ENCODE data around the gene CCR3. TPM values are rescaled to one million over a fixed set of nuclear protein-coding genes. Genes with fewer than 3 reads are reported as not detected.

Gene CCR3
- polyA plus RNA-seq, 1 donor (not counting 4 experiments of a cell fraction or from before 2014, with no cell fraction given), result 0.16 TPM

GRCh38 chr3:46245146-46245545 is 2.9 kb downstream of the CCR3 start:
- H3K27me3 ChIP-seq (ENCODE audit: control insufficient read depth, extremely low read depth, insufficient read depth, low read length), result no peaks in the 10 kb centered on the region
- dilution Hi-C loops (cut with MboI; ENCODE audit: extremely low pct_ligation_motif_present, low sequenced_read_pairs), result no loop called here
- no peaks in the 10 kb centered on the region for H3K4me1 ChIP-seq (ENCODE audit: control insufficient read depth, extremely low read depth, insufficient read depth, low read length)
- H3K9me1 ChIP-seq (ENCODE audit: control insufficient read depth, extremely low read depth, insufficient read depth, low read length), result no peaks in the 10 kb centered on the region
- no peaks in the 10 kb centered on the region for H4K20me1 ChIP-seq (ENCODE audit: control insufficient read depth, extremely low read depth, insufficient read depth, low read length)
- no peak for FAIRE-seq
- H3K4me3 ChIP-seq (ENCODE audit: control insufficient read depth in 2 of 3, extremely low read depth in 1 of 3, insufficient read depth in 2 of 3, low read depth in 1 of 3, low read length in 3 of 3), result no peak overlapping the region
- H3K9me3 ChIP-seq (ENCODE audit: control insufficient read depth, low read depth, low read length), result no peaks in the 10 kb centered on the region
- TF ChIP-seq EZH2 (IDR thresholded peaks at IDR 0.05; ENCODE audit: low read length) (no peak), CTCF (optimal IDR thresholded peaks at IDR 0.05 in 1 of 3, IDR thresholded peaks at IDR 0.05 in 1 of 3, conservative IDR thresholded peaks at IDR 0.05 in 1 of 3; ENCODE audit: extremely low read depth in 1 of 3, insufficient read depth in 2 of 3, low read length in 3 of 3) (no peak)
- no peaks in the 10 kb centered on the region for H3K36me3 ChIP-seq (ENCODE audit: control insufficient read depth in 2 of 2, extremely low read depth in 1 of 2, insufficient read depth in 2 of 2, low read length in 2 of 2)
- no peak overlapping the region for H3K4me2 ChIP-seq (ENCODE audit: control insufficient read depth, extremely low read depth, insufficient read depth, low read depth, low read length)
- no peak for DNase-seq (ENCODE audit: low read depth, low spot score)
- no peak overlapping the region for H3K27ac ChIP-seq (ENCODE audit: control insufficient read depth, insufficient read depth, low read length)
- no peak overlapping the region for H2AFZ ChIP-seq (ENCODE audit: control insufficient read depth, low read length)
- H3K9ac ChIP-seq (ENCODE audit: control insufficient read depth, extremely low read depth, insufficient read depth, low read length), result no peak overlapping the region
- no peaks in the 10 kb centered on the region for H3K79me2 ChIP-seq (ENCODE audit: control insufficient read depth, insufficient read depth, low read length)

DNA sequence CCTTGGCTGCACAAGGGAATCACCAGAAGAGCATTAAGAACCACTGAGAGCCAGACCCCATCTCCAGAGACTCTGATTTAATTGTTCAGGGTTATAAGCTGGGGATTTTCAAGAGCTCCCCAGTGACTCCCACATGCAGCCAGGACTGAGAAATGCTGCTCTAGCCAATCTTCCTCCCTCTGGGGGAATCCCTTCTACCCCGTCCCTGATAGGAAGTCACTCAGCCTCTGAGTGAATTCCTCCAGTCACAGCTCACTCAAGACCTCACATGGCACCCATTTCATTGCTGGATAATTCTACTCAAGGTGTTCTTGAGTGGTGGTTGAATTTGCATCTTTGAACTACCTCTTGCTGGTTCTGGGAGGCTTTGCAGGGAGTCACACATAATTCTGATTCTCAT is 10.7 kb downstream of the CCR3 start:
- H3K9me3 ChIP-seq (ENCODE audit: control insufficient read depth, low read depth, low read length), result no peaks in the 10 kb centered on the region
- no peaks in the 10 kb centered on the region for H4K20me1 ChIP-seq (ENCODE audit: control insufficient read depth, extremely low read depth, insufficient read depth, low read length)
- DNase-seq (ENCODE audit: low read depth, low spot score) (no peak), FAIRE-seq (no peak)
- no peak overlapping the region for H3K9ac ChIP-seq (ENCODE audit: control insufficient read depth, extremely low read depth, insufficient read depth, low read length)
- dilution Hi-C loops (cut with MboI; ENCODE audit: extremely low pct_ligation_motif_present, low sequenced_read_pairs), result no loop called here
- peaks cover 7% of the 10 kb centered on the region for H3K27me3 ChIP-seq (ENCODE audit: control insufficient read depth, extremely low read depth, insufficient read depth, low read length)
- no peaks in the 10 kb centered on the region for H3K79me2 ChIP-seq (ENCODE audit: control insufficient read depth, insufficient read depth, low read length)
- H3K36me3 ChIP-seq (ENCODE audit: control insufficient read depth in 2 of 2, extremely low read depth in 1 of 2, insufficient read depth in 2 of 2, low read length in 2 of 2), result no peaks in the 10 kb centered on the region
- no peak overlapping the region for H2AFZ ChIP-seq (ENCODE audit: control insufficient read depth, low read length)
- no peak overlapping the region for H3K4me2 ChIP-seq (ENCODE audit: control insufficient read depth, extremely low read depth, insufficient read depth, low read depth, low read length)
- no peaks in the 10 kb centered on the region for H3K4me1 ChIP-seq (ENCODE audit: control insufficient read depth, extremely low read depth, insufficient read depth, low read length)
- no peak for TF ChIP-seq CTCF (optimal IDR thresholded peaks at IDR 0.05 in 1 of 3, IDR thresholded peaks at IDR 0.05 in 1 of 3, conservative IDR thresholded peaks at IDR 0.05 in 1 of 3; ENCODE audit: extremely low read depth in 1 of 3, insufficient read depth in 2 of 3, low read length in 3 of 3)
- no peak for TF ChIP-seq EZH2 (IDR thresholded peaks at IDR 0.05; ENCODE audit: low read length)
- H3K4me3 ChIP-seq (ENCODE audit: control insufficient read depth in 2 of 3, extremely low read depth in 1 of 3, insufficient read depth in 2 of 3, low read depth in 1 of 3, low read length in 3 of 3), result no peak overlapping the region
- H3K27ac ChIP-seq (ENCODE audit: control insufficient read depth, insufficient read depth, low read length), result no peak overlapping the region
- H3K9me1 ChIP-seq (ENCODE audit: control insufficient read depth, extremely low read depth, insufficient read depth, low read length), result no peaks in the 10 kb centered on the region
